DMS114 treated with DMSO at 0.1 percent for 48 hours (cell line): ENCODE results near the gene AKAP6.
"Not testable (repeated sequence)": the region's sequence is repeated elsewhere in the genome, so short reads cannot be mapped to it uniquely, and the experiment has no call there.

Experiments used
- DNase-seq: peaks from one replicate; lab custom pipeline; 2025; ENCODE audit not compliant: unreplicated experiment; lab: John Stamatoyannopoulos, UW

AKAP6 gene

GRCh38 chr14:32571995-32572866 is 243.1 kb downstream of the AKAP6 start:
- no peak for DNase-seq

GRCh38 chr14:32572867-32573150 is 243.7 kb downstream of the AKAP6 start:
- no peak for DNase-seq

- no peak for DNase-seq
Observed at GRCh38 chr14:32574269-32574668, 245.2 kb downstream of the AKAP6 start.

GRCh38 chr14:32576088-32576795 is 247.1 kb downstream of the AKAP6 start:
- peak; percentile 47 for DNase-seq

GRCh38 chr14:32576977-32577376 is 247.9 kb downstream of the AKAP6 start:
- no peak for DNase-seq

GRCh38 chr14:32578181-32578580 is 249.1 kb downstream of the AKAP6 start:
- DNase-seq = no peak

GRCh38 chr14:32583427-32583826 is 254.3 kb downstream of the AKAP6 start:
- not testable (repeated sequence) for DNase-seq

GRCh38 chr14:32584079-32584478 is 255.0 kb downstream of the AKAP6 start:
- no peak for DNase-seq

- no peak for DNase-seq
Observed at GRCh38 chr14:32587461-32587860, 258.4 kb downstream of the AKAP6 start.

GRCh38 chr14:32588448-32589320 is 259.6 kb downstream of the AKAP6 start:
- no peak for DNase-seq

- DNase-seq = no peak
Observed at GRCh38 chr14:32590157-32590556, 261.1 kb downstream of the AKAP6 start.

GRCh38 chr14:32593290-32593942 is 264.3 kb downstream of the AKAP6 start:
- DNase-seq = no peak

- no peak for DNase-seq
Observed at GRCh38 chr14:32594766-32595165, 265.7 kb downstream of the AKAP6 start.

GRCh38 chr14:32595497-32595896 is 266.4 kb downstream of the AKAP6 start:
- DNase-seq = no peak

- no peak for DNase-seq
Observed at GRCh38 chr14:32596390-32596789, 267.3 kb downstream of the AKAP6 start.

- DNase-seq = no peak
Observed at GRCh38 chr14:32597771-32598170, 268.7 kb downstream of the AKAP6 start.

GRCh38 chr14:32601069-32601468 is 272.0 kb downstream of the AKAP6 start:
- DNase-seq = no peak

GRCh38 chr14:32601906-32602305 is 272.8 kb downstream of the AKAP6 start:
- DNase-seq = no peak

GRCh38 chr14:32602699-32603098 is 273.6 kb downstream of the AKAP6 start:
- no peak for DNase-seq

- no peak for DNase-seq
Observed at GRCh38 chr14:32603992-32604565, 275.0 kb downstream of the AKAP6 start.

GRCh38 chr14:32606301-32606700 is 277.2 kb downstream of the AKAP6 start:
- DNase-seq = no peak
